Superior temporal gyrus (tissue), 1 donor: ENCODE results near the gene DOCK2.
"Not testable (repeated sequence)": the region's sequence is repeated elsewhere in the genome, so short reads cannot be mapped to it uniquely, and the experiment has no call there.

ENCODE experiments used
- DNase-seq: peaks from one replicate; pipeline ENCODE4 v3.0.0-alpha.2; 2016; ENCODE audit errors: extremely low spot score

DOCK2 gene

DNA sequence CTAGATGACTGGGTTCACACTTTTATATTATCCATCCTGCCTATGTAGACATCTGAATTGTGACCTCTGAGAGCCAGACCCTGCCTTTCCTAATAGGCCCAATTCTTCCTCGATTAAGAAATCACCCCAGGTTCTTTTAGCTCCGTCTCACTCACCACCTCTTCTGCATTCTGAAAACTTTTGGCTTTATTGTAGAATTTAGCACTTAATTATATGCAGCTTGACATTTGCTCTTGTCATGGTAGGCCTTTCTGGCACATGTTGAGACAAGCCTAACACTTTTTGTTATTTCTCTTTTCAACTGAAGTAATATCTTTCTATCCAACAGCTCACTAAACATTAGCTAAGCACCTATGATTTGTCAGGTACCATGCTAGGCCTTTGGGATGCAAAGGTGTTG, 180.0 kb downstream of the DOCK2 start:
- no peak for DNase-seq

DNA sequence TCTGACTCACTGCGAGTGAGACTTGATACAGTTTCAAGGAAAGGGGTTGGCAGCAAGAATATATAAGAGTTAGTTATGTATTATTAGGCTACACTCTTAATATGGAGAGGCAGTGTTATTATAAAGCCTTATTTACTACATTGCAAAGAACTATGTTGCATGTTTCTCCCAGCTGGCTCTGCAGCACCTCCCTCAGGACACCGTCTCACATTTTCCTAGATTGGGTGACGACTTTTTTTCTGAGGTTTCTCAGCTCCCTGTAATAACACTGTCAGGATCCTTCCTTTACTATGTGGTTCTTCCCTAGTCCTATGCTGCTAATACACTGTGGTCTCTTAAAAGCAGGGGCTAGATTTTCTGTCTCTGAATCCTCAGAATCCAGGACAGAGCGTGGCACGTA, 189.5 kb downstream of the DOCK2 start:
- no peak for DNase-seq

DNA sequence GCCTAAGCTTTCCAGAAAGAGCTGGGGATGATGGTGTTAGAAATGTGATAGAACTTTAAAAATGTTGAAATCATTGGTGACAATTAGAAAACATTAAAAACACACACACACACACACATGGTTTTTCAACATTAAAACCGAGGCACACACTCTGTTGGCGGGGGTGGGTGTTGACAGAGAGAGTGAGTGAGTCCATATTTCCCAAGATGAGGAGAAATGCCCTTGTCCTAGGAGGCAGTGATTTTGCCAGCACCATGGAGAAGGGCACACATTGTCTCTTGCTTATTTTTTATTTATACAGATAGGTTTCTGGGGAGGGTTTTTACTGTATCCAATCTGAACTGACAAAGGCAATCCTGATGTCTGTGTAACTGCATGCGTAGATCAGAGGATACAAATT, 190.7 kb downstream of the DOCK2 start:
- DNase-seq: no peak

DNA sequence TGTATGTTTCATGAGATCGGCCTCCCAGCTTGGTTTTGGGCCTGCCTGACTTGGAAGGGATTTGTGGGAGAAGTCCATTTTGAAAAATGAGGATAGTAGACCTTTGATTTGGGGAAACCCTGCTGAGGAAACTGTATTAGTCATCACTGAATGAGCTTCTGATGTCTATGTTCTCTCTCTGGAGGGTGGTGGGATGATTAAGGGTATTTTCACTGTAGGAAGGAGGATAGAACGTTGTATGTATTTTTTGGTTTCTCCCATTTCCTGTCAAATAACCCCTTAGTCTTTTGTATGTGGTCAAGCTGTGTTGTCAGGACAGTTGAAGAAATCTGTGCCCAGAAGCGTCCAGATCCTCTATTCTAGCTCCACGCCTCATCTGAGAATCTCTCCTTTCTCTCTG, 191.3 kb downstream of the DOCK2 start:
- DNase-seq: no peak

DNA sequence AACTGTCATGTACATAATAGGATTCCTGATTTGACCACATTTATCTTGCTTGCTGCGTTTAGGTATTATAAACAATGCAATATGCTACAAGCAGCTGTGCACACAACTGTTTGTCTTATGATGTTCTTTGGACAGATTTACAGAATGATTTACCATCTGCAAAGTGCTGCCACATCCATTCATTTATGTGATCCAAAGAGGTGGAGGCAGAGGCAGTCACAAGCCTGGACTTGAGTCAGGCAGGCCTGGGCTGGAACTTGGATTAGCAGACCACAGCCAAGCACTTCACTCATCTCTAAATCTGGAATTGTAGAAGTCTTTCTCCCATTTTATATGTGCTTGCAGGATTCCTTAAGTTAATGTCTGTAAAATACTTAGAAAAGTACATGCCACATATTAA, 194.3 kb downstream of the DOCK2 start:
- DNase-seq: no peak

DNA sequence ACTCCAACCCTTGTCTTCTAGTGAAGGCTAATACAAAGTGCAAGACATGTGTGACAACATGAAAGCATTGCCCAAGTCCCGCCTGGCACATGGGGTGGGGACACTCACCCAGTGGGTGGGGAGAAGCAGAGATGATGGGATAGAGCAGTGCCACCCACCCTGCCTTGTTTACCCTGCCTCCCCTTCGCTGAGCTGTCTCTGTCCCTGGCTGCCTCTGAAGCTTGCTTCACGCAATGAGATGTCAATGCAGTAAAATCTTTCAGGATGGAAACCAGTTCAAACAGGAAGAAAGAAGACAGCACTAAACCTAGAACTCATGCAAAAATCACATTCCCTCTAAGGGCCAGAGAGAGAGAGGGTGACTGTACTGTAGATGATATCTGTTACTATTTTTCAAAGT, 195.2 kb downstream of the DOCK2 start:
- DNase-seq: no peak

DNA sequence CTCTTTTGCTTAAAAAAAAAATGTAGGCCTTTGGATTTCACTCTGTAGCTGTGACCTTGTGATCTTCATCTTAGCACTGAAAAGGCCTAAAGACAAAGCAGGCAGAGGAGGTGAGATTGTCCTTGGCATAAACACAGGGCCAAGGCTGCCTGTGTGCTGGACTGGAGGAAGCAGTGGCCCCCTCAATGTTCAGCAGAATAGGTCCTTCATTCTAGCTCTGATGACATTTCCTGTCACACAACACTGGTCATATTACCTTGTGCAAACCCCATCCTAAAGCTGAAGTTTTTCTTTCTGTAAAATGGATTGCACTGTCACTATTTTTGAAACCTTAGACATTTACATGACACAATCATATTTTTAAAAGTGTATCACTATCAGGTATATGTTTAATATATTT, 195.8 kb downstream of the DOCK2 start:
- DNase-seq: no peak

DNA sequence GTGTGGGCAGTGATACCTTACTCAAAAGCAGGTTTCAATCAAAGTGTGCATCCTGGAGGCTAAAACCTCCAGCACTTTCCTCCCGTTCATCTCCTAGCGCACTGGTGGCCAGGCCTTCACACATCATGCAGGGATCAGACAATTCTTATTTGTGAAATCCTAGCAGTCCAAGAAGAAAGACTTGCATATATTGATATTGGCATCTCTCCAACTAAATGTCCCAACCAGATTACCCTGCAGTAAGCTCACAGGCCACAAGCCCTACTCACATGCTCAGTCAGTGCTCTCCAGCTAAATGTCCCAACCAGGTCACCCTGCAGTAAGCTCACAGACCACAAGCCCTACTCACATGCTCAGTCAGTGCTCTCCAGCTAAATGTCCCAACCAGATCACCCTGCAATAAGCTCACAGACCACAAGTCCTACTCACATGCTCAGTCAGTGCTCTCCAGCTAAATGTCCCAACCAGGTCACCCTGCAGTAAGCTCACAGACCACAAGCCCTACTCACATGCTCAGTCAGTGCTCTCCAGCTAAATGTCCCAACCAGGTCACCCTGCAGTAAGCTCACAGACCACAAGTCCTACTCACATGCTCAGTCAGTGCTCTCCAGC, 196.7 kb downstream of the DOCK2 start:
- not testable (repeated sequence) for DNase-seq

DNA sequence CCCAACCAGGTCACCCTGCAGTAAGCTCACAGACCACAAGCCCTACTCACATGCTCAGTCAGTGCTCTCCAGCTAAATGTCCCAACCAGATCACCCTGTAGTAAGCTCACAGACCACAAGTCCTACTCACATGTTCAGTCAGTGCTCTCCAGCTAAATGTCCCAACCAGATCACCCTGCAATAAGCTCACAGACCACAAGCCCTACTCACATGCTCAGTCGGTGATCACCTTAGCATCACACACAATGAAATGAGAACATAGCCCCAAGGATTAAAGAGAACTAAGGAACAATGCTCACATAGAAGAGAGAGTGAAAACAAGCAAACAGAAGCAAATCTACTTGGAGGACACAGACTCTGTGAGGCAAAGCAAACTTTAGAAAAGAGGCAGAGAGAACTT, 197.5 kb downstream of the DOCK2 start:
- not testable (repeated sequence) for DNase-seq

DNA sequence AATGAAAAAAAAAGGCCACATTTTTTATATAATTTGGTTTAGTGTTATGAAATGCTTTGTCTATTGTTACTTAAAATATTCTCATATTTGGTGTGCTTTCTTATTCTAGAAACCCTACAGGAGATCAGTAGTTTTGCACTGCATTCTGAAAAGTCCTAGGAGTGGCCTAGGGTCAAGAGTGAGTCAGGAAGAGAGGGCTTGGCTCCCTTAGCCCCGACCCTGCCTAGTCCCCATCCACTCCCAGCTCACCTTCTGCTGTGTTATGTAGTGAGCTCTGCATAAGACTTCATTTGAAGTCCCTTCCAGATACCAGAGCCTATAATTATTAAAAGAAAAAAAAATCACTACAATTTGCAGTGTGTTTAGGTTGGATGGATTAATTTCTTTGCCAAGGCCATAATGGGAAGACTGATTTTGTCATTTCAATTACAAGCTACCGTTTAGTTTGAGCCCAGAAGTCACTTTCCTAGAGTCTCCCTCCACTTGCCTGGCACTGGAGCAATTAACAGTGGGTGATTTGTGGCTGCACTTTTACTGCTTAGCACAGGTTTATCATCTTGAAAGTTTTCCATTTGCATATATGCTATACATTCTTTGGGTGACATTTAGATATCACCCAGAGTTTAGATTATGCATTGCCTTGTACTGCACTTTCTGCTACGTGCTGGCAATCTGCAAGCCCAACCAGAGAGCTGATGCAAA, 199.9 kb downstream of the DOCK2 start:
- no peak for DNase-seq

DNA sequence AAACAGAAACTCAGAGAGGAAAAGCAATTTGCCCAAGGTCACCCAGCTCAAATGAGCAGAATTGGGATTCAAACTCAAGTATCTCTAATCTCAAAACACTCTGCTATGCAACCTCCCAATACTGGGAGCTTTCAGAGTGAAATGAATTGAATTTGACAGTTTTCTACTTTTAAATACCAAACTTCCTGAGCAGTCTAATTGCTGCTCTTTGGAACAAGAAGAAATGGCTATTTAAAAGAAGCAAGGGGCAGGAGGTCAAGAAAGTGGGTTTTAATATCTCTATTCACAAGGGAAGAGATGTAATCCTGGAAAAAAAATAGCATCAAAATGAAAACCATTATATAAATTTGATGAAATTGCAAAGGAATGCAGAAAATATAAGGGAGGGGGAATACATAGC, 200.6 kb downstream of the DOCK2 start:
- DNase-seq: no peak

DNA sequence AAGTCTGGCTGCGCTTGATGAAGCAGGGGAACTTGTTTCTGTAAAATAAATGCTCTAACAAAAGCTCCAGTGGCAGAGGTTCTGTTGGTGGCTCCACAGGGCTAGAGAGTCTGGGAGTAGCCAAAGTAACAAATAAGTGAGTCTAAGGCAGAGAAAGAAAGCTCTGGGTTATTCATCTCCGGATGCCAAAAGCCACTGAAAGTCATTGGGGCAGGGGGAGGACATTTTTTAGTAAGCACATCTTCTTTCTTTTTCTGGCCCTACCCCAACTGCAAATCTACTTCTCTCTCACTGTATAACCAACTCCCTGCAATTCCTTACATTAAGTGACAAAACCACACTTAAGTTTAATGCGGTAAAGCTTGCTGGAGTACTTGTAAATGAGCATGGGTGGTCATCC, 201.6 kb downstream of the DOCK2 start:
- no peak for DNase-seq

DNA sequence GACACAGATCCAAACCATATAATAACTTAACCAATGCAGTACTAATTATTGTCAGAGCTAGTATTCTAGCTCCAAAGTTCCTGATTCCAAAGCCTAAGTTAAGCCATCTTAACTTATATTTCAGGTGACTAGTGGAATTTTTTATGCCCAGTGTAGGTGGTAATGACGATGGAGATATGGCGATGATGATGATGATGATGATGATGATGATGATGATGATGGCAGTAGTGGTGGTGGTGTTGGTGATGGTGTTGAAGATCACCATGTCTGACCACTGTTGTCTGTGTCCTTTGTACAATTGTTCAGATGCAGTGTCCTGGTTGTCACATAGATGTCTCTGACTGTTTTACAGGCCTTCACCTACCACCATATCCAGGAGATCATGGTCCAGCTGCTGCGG, 203.3 kb downstream of the DOCK2 start:
- no peak for DNase-seq

DNA sequence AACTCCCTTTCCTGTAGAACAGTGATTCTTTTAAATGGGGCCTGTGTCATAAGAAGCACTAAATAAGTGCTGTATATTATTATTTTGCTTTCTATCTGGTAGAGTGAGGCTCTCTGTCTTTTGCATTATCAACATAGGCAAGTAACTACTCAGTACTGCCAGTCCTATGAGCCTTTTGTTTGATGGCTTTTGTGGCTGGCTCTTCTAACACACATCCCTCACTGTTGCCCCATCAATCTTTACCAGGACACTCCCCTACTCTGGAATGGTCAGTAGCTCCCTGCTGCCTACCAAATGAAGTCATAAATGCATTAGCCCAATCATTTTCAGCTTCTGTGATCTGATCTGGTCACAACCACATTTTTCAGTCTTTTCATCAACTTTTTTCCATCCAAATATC, 205.6 kb downstream of the DOCK2 start:
- no peak for DNase-seq

DNA sequence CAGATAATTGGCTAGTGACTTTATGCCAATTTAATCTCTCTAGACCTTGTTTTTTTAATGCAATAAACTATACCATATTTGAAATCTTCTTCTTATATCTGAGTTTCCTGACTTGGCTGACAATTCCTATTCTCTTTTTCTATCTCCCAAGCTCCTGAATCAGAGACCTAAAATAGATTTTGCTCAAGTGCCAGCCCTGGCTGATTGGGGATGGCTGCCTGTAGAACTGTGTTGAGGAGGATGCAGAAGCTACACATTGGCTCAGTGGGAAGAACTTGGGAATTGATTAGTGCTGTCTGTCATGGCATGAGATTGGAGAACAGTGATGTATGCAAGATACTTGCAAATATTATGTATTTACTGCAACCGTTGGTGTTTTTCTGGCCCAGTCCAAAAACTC, 210.4 kb downstream of the DOCK2 start:
- no peak for DNase-seq

DNA sequence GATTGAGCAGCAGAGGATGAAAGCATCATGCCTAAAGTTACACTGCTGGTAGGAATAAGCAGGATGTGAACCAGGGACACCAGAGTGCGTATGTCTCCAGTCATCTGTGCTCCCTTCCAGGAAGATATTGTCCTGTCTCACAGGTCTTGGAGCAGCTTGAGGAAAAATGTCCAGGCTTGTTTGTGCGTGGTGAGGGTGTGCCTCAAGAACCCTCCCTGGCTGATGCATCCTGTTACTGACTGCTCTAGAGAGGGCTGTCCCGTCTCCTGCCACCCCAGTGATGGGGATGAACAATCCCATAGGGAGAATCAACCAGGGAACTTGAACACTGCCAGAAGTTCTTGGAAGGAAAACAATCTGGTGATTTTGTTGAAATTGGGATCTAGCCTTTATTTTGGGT, 211.2 kb downstream of the DOCK2 start:
- no peak for DNase-seq

DNA sequence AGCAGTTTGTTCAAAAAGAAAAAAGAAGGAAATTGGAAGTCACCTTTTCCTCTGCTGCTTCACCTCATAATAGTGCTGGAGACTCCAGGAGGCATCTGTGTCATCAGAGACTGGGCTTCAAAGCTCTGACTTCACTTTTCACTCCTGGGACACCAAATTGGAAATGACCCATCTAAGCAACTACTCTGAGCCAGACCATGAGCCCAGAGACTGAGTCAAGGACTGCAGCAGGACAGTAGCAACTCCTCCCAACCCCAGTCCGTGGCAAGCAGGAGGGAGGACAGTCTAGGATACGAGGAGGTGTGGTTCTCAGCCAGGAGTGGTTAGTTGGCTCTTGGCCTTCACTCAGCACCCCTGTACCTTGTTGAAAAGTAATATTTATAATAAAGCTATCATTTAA, 211.7 kb downstream of the DOCK2 start:
- DNase-seq: no peak

DNA sequence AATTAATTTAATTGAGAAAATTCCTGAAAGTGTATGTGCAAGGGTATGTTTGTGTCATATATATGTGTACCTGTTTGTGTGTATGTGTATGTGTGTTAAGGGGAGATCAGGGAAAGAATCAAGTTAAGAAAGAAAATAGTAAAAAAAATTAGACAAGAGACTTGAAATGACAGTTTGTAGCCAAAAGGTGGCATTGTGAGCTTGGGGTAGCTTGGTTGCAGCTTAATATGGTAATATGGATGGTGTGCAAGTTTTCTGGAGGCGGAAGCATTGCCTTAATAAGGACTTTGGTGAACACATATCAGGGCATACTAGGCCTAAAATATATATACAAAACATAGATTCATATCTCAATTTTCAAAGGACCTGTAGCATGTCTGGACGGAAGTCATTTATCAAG, 213.3 kb downstream of the DOCK2 start:
- no peak for DNase-seq

DNA sequence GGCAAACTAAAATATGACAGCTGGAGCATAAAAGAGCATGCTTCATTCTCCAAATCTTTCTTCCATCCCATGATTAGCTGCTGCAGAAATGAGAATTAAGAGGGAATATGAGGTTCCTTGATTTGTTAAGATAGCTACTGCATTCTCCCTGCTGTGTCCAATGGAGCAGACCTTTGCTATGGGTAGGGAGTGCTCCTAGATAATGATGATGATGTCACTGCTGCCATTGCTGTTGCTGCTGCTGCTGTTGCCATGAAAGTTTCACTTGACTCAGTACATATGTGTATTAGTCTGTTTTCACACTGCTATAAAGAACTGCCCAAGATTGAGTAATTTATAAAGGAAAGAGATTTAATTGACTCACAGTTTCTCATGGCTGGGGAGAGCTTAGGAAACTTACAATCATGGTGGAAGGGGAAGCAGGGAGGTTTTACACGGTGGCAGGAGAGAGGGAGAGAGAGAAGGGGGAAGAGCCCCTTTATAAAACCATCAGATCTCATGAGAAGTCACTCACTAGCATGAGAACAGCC, 214.3 kb downstream of the DOCK2 start:
- no peak for DNase-seq

DNA sequence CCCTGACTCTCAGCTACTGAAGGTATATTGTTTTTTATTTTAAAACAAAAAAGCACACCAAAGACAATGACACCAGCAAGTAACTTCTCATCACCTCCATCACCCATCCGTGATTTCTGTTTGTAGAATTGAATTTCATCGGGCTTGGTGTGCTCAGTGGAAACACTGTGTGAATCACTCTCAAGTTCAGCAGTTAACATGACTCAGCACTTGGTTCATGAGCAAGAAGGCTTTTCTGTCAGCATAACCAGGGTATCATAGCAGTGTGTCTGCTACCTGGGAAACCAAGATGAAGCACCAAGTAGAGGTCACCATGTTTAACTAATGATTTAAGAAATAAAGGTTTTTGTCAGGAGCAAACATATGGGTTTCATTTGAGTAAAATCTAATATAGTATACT, 219.5 kb downstream of the DOCK2 start:
- no peak for DNase-seq

DNA sequence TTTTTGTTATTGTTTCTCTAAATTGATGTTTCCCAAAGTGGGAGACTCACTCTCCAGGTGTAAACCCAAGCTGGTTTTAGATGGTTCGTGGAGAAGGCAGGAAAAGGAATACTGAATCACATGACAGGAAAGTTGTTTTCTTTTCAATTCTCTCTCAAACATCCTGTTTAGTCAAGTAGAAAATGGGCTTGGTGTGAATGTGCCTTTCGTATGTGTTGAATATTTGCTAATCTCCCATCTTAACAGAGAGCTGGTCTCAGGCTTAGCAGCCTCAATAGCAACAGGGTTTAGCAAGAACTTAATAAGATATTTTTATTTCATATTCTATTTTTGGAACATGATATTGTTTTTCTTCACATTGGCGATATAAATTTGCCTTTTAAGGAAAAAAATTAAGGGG, 223.5 kb downstream of the DOCK2 start:
- no peak for DNase-seq

DNA sequence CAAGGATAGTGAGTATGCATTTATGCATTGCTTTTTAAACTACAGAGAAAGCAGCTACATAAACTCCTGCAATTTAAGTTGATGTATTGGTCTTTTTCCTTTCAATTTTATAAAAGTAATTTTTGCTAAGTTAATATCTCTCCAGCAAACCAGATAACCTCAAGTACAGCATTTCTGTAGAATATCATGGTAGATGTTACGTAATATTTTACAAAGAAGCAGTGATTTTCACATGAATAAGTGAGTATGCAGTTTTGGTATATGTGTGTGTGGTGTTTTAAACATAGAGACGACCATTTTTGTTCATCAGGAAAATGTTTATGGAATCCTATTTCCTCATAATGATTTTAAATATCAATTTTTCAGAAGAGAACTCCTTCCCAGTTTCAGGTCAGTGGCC, 224.4 kb downstream of the DOCK2 start:
- no peak for DNase-seq

DNA sequence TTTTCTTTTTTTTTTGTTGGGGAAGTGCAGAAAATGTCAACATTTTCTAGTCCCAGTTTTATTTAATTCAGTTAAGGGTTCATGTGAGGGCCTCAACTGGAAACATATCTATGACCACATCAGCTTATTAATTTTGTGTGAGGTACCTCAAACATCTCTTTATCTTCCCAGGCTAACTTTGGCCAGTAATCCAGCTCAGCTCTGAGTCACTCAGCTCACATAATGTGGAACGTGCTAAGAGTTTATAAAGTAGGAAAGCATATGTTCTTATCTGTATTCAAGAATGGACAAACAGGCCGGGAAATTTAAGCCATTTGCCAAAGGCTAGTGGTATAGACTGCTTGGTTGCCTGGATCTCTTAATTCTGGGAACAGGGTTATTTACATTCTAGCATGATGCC, 224.9 kb downstream of the DOCK2 start:
- no peak for DNase-seq

DNA sequence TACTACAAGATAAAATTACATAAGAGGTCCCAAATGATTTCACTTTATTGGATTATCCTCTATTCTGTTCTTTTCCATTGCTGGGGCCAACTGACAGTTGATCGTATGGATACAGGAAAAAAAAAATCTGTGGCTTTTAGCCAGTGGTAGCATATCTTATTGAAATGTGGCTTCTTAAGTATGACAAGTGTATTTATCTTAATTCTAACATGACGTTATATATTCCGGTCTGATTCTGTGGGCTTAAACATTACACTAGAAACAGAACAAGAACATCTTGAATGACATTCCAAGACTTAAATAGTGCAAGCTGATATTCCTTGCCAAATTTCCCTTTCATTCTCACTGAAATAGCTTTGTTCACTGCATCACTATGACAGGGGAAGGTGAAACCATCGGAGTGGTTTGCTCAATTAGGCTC, 225.3 kb downstream of the DOCK2 start:
- DNase-seq: peak; percentile 39
